ENCODE measurements around the gene KIF3A. TPM values are rescaled to one million over a fixed set of nuclear protein-coding genes. Genes with fewer than 3 reads are reported as not detected.

The KIF3A gene
- total RNA-seq, 1 experiment from 2014 or later, result 12.7 TPM

DNA sequence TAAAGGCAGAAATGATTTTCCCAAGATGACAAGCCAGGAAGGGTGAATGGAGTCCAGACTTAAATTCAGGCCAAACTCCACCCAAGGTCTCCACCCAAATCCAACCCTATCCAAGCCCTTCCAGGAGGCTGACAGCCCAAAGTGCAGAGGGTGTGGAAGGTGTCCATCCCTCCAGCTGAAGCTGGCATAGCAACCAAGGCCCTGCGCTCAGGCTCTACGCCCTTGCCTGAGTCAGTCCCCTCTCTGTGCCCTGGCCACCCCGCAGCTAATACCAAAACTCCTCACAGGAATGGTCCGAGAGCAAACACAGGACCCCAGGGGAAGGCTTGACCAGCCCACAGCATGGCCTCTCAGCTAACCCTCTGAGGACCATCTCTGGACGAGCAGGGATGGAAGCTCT lies 37.5 kb upstream of the KIF3A start:
- Histone ChIP-seq H3K4me3 (replicated peaks in 1 of 2; ENCODE audit: low read depth in 1 of 2, low read length in 2 of 2) (no peak overlapping the region), H3K9me2 (ENCODE audit: insufficient read depth) (no peaks in the 10 kb centered on the region), H3K9ac (ENCODE audit: low read length) (no peak overlapping the region), H3K36me3 (ENCODE audit: control insufficient read depth in 1 of 2, insufficient read depth in 2 of 2, low read length in 2 of 2) (no peaks in the 10 kb centered on the region), H2AFZ (ENCODE audit: low read depth, low read length, poor library complexity, severe bottlenecking) (no peak overlapping the region), H3K4me1 (ENCODE audit: control insufficient read depth in 1 of 2, insufficient read depth in 2 of 2, low read length in 2 of 2) (peaks cover 12 to 24% of the 10 kb centered on the region in 2 experiments), H3K4me2 (ENCODE audit: low read length) (no peak overlapping the region), H3K27me3 (ENCODE audit: insufficient read depth, low read length) (no peaks in the 10 kb centered on the region), H3K27ac (ENCODE audit: low read depth, low read length) (no peak overlapping the region), H3K9me3 (ENCODE audit: control insufficient read depth in 1 of 2, insufficient read depth in 1 of 2, low read depth in 1 of 2, low read length in 2 of 2) (no peaks in the 10 kb centered on the region), H3K79me2 (ENCODE audit: insufficient read depth, low read length) (peaks cover 15% of the 10 kb centered on the region), H4K20me1 (ENCODE audit: insufficient read depth) (no peaks in the 10 kb centered on the region)
- TF ChIP-seq SP1 (IDR thresholded peaks at IDR 0.05; ENCODE audit: low read depth) (no peak), POLR2A (IDR thresholded peaks at IDR 0.05; ENCODE audit: borderline replicate concordance, extremely low read depth, insufficient read depth, insufficient read length) (no peak), ZNF274 (IDR thresholded peaks at IDR 0.05; ENCODE audit: low read depth, low read length) (no peak), RAD21 (IDR thresholded peaks at IDR 0.05; ENCODE audit: low read depth) (no peak), SIN3A (IDR thresholded peaks at IDR 0.05; ENCODE audit: low read depth) (no peak), JUND (IDR thresholded peaks at IDR 0.05) (no peak), POLR2AphosphoS5 (IDR thresholded peaks at IDR 0.05; ENCODE audit: low read depth, low read length) (no peak), YY1 (IDR thresholded peaks at IDR 0.05; ENCODE audit: extremely low read depth, insufficient replicate concordance, low read depth, low read length) (no peak), CBX3 (IDR thresholded peaks at IDR 0.05; ENCODE audit: low read depth) (no peak), FOSL1 (IDR thresholded peaks at IDR 0.05; ENCODE audit: low read depth) (no peak), EZH2phosphoT487 (IDR thresholded peaks at IDR 0.05; ENCODE audit: borderline replicate concordance) (no peak), ELF1 (IDR thresholded peaks at IDR 0.05; ENCODE audit: borderline replicate concordance, low read depth) (no peak), CEBPB (IDR thresholded peaks at IDR 0.05; ENCODE audit: low read depth) (no peak), TCF7L2 (IDR thresholded peaks at IDR 0.05; ENCODE audit: borderline replicate concordance, extremely low read depth, insufficient read depth, insufficient read length) (no peak), ZFX (IDR thresholded peaks at IDR 0.05) (no peak)
- TF ChIP-seq, protein P1, sequence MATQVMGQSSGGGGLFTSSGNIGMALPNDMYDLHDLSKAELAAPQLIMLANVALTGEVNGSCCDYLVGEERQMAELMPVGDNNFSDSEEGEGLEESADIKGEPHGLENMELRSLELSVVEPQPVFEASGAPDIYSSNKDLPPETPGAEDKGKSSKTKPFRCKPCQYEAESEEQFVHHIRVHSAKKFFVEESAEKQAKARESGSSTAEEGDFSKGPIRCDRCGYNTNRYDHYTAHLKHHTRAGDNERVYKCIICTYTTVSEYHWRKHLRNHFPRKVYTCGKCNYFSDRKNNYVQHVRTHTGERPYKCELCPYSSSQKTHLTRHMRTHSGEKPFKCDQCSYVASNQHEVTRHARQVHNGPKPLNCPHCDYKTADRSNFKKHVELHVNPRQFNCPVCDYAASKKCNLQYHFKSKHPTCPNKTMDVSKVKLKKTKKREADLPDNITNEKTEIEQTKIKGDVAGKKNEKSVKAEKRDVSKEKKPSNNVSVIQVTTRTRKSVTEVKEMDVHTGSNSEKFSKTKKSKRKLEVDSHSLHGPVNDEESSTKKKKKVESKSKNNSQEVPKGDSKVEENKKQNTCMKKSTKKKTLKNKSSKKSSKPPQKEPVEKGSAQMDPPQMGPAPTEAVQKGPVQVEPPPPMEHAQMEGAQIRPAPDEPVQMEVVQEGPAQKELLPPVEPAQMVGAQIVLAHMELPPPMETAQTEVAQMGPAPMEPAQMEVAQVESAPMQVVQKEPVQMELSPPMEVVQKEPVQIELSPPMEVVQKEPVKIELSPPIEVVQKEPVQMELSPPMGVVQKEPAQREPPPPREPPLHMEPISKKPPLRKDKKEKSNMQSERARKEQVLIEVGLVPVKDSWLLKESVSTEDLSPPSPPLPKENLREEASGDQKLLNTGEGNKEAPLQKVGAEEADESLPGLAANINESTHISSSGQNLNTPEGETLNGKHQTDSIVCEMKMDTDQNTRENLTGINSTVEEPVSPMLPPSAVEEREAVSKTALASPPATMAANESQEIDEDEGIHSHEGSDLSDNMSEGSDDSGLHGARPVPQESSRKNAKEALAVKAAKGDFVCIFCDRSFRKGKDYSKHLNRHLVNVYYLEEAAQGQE (IDR thresholded peaks at IDR 0.05; ENCODE audit: low read depth), result no peak
- TF ChIP-seq, protein P2, sequence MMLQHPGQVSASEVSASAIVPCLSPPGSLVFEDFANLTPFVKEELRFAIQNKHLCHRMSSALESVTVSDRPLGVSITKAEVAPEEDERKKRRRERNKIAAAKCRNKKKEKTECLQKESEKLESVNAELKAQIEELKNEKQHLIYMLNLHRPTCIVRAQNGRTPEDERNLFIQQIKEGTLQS (IDR thresholded peaks at IDR 0.05), result no peak
- TF ChIP-seq, protein P3, sequence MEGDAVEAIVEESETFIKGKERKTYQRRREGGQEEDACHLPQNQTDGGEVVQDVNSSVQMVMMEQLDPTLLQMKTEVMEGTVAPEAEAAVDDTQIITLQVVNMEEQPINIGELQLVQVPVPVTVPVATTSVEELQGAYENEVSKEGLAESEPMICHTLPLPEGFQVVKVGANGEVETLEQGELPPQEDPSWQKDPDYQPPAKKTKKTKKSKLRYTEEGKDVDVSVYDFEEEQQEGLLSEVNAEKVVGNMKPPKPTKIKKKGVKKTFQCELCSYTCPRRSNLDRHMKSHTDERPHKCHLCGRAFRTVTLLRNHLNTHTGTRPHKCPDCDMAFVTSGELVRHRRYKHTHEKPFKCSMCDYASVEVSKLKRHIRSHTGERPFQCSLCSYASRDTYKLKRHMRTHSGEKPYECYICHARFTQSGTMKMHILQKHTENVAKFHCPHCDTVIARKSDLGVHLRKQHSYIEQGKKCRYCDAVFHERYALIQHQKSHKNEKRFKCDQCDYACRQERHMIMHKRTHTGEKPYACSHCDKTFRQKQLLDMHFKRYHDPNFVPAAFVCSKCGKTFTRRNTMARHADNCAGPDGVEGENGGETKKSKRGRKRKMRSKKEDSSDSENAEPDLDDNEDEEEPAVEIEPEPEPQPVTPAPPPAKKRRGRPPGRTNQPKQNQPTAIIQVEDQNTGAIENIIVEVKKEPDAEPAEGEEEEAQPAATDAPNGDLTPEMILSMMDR (IDR thresholded peaks at IDR 0.05 in 2 of 3, conservative IDR thresholded peaks at IDR 0.05 in 1 of 3; ENCODE audit: borderline replicate concordance in 1 of 3, insufficient read depth in 1 of 3, low read depth in 2 of 3, low read length in 2 of 3), result no peak
- TF ChIP-seq, protein P4, sequence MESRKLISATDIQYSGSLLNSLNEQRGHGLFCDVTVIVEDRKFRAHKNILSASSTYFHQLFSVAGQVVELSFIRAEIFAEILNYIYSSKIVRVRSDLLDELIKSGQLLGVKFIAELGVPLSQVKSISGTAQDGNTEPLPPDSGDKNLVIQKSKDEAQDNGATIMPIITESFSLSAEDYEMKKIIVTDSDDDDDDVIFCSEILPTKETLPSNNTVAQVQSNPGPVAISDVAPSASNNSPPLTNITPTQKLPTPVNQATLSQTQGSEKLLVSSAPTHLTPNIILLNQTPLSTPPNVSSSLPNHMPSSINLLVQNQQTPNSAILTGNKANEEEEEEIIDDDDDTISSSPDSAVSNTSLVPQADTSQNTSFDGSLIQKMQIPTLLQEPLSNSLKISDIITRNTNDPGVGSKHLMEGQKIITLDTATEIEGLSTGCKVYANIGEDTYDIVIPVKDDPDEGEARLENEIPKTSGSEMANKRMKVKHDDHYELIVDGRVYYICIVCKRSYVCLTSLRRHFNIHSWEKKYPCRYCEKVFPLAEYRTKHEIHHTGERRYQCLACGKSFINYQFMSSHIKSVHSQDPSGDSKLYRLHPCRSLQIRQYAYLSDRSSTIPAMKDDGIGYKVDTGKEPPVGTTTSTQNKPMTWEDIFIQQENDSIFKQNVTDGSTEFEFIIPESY (IDR thresholded peaks at IDR 0.05; ENCODE audit: extremely low read depth, insufficient replicate concordance, low read length), result no peak
- ChIA-PET CTCF (no interaction called here), RAD21 (ENCODE audit: low non-redundant PET in 1 of 2, low total read pairs in 2 of 2, uncharacterized antibody in 2 of 2, unreplicated experiment in 2 of 2) (no interaction called here), POLR2A (no interaction called here)
- no peak for ATAC-seq
- intact Hi-C loops (cut with micrococcal nuclease), result no loop called here
- BruUV-seq (replicated peaks), result no TSS peak
- DNase-seq (ENCODE audit: low read depth, low spot score), result no peak
